Right ventricle myocardium inferior (tissue), 1 donor: Measurements from ENCODE around the gene SUSD2. TPM values are rescaled to one million over a fixed set of nuclear protein-coding genes. Genes with fewer than 3 reads are reported as not detected.

Source experiments
- ATAC-seq: fragments of 200-7000 bp; cut with Tn5 transposase; one replicate; pipeline ENCODE4 v1.9.1; 2020; ENCODE audit warnings: mild to moderate bottlenecking, moderate library complexity
- DNase-seq: peaks from one replicate; pipeline ENCODE4 v3.0.0; 2021; ENCODE audit errors: missing footprints
- intact Hi-C: fragments of 100-400 bp; cut with DNase I; formaldehyde crosslinking; loops from one replicate; pipeline ENCODE4 v1.11.0; 2022
- total RNA-seq: library from RNA; stranded (reverse); fragmentation: NEBNext Ultra II Directional; extraction: Animal tissue kit (Norgen Biotek cat#: 25700); gene quantifications from one replicate; pipeline ENCODE4 v1.2.1, GENCODE V29; 2021
- donor health status: DM: no; HTN: yes; CAD: no; lungs with severe emphysema.

The SUSD2 gene
- total RNA-seq, 1 donor from 2014 or later: 2.8 TPM

DNA sequence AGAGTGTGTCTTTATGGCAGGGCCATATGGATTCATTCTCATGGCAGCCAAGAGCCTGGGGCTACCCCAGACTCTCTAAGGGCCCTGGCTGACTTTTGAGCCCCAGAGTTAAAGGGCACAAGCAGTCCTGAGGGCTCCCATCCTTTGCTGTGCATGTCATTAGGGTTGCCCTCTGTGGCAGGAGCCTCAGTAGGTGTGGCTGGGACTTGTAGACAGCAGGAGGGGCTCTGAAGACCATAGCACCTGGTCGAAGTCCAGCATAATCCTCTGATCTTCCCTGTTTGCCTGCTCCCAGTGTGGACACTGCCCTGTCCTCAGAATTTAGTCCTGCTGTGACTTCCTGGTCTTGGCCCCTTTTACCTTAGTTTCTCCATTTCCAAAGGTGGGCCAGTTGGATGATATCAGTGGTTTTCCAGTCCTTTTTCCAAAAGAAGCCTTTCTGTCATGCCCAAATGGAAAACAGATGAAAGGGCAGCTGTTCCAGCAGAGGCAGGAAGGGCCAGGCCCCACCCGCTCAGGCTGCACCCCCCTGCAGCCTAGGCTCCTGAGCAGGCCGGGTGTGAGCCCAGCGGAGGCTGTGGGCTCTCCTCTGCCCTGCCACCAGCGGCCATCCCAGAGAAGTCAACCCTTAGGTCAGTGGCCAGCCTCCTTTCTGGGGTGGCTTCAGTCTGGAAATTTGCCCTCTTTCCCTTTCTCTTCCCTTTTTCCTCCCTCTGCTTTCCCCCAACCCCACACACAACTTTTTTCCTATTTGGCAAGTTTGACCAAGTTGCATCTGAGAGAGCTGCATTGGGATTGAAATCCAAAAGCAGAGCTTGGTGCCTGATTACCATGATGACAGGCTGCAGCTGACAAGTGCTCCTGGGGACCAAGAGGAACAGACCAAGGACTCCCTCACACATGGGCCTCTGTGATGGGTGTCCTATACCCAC lies 32.8 kb upstream of the SUSD2 start:
- intact Hi-C loops: no loop called here
- peak; percentile 25 for DNase-seq
- ATAC-seq: no peak

DNA sequence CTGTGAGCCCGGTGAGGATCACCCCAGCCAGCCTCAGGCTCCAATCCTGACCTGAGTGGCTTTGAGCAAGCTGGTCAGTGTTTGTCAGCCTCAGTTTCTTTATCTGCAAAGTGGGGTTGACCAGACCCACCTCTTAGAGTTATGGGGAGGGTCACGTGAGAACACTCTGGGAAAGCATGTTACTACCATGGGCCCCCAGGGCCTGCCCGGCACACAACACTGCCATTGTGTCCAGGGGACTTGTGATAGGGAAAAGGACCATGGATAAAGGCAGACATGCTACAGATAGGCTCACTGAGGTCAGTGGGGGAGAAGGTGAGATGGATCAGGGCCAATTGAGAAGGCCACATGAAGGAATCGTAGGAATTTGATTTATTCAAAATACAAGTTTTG lies 32.1 kb upstream of the SUSD2 start:
- intact Hi-C loops: no loop called here
- DNase-seq (peak; percentile 5), ATAC-seq (no peak)

- ATAC-seq (no peak), DNase-seq (no peak)
- intact Hi-C loops: no loop called here
Observed at GRCh38 chr22:24153353-24153752, 27.9 kb upstream of the SUSD2 start.

DNA sequence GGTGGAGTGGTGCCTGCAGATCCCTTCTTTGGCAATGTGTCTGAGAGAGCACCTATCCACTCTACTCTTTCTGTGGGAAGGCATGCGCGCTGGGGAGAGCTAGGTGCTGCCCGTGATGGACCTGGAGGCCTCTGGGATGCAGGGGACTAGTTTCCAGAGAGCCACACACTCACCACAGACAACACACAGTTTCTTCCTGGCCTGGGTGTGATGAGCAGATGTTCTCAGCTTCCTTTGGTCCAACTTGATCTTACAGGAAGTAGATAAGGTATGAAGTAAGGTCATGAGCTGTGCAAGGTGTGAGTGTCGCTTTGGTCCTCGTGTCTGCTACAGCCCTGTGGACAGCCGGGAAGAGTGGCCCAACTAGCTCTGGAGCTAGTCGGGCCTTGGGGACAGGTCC lies 27.3 kb upstream of the SUSD2 start:
- DNase-seq (no peak), ATAC-seq (no peak)
- intact Hi-C loops: no loop called here

GRCh38 chr22:24154826-24155225 lies 26.5 kb upstream of the SUSD2 start:
- DNase-seq (no peak), ATAC-seq (no peak)
- intact Hi-C loops: loop anchor here (5.0 kb wide), 1 partner anchor 48 kb away; no protein-coding TSS in a partner anchor

GRCh38 chr22:24155627-24156140 lies 25.6 kb upstream of the SUSD2 start:
- ATAC-seq (peak; percentile 75), DNase-seq (peak; percentile 91)
- intact Hi-C loops: loop anchor here (5.0 kb wide), 1 partner anchor 48 kb away; no protein-coding TSS in a partner anchor

GRCh38 chr22:24156141-24156912 lies 25.0 kb upstream of the SUSD2 start:
- ATAC-seq (peak; percentile 29), DNase-seq (peak; percentile 81)
- intact Hi-C loops: loop anchor here (5.0 kb wide), 1 partner anchor 49 kb away; no protein-coding TSS in a partner anchor

DNA sequence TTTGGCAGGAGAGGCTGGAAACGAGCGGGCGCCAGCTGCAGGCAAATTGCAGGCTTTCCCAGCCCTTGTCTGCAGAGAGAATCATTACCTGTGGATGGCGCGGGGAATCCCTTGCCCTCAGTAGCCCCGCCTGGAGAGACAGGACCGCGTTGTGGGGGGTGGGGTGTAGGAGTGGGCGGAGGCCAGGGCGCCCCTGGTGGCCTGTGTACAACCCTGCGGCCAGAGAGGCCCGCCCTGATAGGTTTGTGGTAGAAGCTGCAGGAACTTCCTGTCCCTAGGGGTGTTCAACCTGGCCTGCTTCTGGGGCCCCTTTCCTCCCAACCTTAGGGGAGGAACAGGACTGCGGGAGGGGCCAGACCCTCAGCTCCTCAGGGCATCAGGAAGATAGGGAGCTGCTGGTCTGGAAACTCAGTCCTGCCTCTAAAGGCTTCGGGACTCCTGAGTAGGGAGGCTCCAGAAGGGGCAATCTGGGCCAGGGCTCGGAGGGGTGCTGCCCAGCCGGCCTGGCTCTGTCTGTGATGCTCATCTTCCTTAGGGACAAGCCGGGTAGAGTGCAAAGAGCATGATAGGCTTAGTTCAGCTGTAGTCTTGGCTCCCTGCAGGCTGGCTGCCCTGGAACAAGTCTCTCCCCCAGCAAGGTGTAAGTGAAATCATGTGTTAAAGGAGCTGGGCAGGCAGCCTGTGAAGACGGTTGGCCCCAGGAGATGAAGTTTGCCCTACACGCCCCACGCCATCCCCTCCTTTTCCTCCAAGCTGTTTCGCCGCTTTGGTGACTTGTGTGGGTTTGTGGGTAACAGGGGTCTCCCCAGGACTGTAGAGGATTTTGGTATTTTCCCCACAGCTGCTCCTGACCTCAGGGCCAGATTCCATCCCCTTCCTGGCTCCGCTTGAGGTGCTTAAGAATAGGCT lies 24.1 kb upstream of the SUSD2 start:
- DNase-seq (peak; percentile 94), ATAC-seq (peak; percentile 79)
- intact Hi-C loops: loop anchor here (5.0 kb wide), 1 partner anchor 50 kb away; no protein-coding TSS in a partner anchor

DNA sequence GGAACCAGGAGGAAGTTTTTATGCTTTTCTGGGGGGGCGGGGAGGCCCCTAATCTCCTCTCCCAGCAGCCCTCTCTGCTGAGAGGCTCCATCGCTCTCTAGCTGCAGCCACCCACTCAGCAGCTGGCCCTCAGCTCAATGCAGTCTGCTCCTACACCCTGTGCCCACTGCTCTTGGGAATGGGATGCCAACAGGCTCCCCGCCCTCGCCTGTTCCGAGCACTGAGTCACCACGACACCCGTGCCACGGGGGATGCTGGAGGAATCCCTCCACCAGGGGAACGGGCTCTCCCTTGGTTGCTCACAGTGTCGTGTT lies 23.5 kb upstream of the SUSD2 start:
- intact Hi-C loops: loop anchor here (5.0 kb wide), 1 partner anchor 50 kb away; no protein-coding TSS in a partner anchor
- no peak for ATAC-seq
- DNase-seq: no peak

- ATAC-seq (no peak), DNase-seq (no peak)
- intact Hi-C loops: loop anchor here (2.0 to 5.0 kb wide), 2 partner anchors 15 to 52 kb away; no protein-coding TSS in a partner anchor
Observed at GRCh38 chr22:24159650-24160049, 21.6 kb upstream of the SUSD2 start.

DNA sequence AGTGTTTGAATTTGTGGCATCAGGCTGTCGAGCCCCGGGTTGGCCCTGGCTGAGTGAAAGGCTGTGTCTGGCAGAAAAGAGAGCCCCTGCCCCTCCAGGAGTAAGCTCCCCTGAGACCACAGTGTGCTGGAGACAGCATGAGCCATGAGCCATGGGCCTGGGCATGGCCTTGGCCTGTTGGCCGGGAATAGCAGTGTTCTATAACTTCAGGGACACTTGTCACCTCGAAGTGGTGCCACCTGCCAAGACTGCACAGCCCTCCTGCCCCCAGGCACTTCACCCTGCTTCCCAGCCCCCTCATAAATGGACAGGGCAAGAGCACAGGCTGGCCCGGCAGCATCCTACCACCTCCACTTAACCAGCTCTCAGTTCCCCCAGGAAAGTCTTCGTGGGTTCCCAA lies 20.7 kb upstream of the SUSD2 start:
- peak; percentile 37 for ATAC-seq
- intact Hi-C loops: loop anchor here (2.0 kb wide), 1 partner anchor 16 kb away; no protein-coding TSS in a partner anchor
- DNase-seq: no peak

DNA sequence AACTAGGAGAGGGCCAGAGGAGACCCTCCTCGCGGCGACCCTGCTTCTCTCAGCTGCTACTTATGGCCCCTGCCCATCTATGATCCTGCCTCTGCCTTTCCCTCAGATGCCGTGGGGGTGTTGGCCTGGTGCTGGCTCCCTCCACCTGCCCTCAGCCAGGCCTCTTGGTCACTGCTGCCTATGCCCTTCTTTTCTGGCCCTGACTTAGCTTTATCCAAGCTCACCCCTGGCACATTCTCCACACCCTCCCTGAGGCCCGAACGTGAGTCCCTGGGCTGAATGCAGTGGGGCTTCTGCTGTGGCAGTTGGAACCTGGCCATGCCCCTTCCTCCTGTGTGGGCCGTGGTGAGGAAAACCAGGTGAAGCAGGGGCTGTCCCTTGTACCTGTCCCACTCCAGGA lies 19.8 kb upstream of the SUSD2 start:
- DNase-seq (no peak), ATAC-seq (no peak)
- intact Hi-C loops: loop anchor here (2.0 kb wide), 1 partner anchor 17 kb away; no protein-coding TSS in a partner anchor

GRCh38 chr22:24161909-24162308 lies 19.4 kb upstream of the SUSD2 start:
- DNase-seq (no peak), ATAC-seq (no peak)
- intact Hi-C loops: loop anchor here (2.0 kb wide), 1 partner anchor 17 kb away; no protein-coding TSS in a partner anchor

DNA sequence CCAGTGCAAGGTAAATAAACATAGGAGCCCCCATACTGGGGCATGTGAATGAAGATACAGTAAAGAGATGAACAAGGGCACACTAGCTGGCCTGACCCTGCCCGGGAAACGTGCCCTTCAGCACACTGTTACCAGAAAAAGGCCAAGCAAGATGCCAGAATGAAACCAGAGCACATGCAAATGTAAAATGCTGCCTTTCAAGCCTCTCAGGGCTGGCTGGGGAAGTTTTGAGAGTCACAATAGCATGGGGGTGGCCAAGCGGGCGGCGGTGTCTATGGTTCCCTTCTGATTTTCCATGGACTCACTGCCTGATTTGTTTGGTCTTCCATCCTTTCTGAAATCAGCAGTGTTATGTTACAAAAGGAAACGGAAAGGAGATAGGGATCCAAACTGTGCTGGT lies 18.9 kb upstream of the SUSD2 start:
- DNase-seq: no peak
- ATAC-seq: peak; percentile 46
- intact Hi-C loops: no loop called here

GRCh38 chr22:24164243-24164642 lies 17.0 kb upstream of the SUSD2 start:
- intact Hi-C loops: no loop called here
- DNase-seq (no peak), ATAC-seq (no peak)

GRCh38 chr22:24164940-24165339 lies 16.3 kb upstream of the SUSD2 start:
- peak; percentile 52 for ATAC-seq
- no peak for DNase-seq
- intact Hi-C loops: no loop called here

- intact Hi-C loops: no loop called here
- ATAC-seq (no peak), DNase-seq (no peak)
Observed at GRCh38 chr22:24165673-24166072, 15.6 kb upstream of the SUSD2 start.

DNA sequence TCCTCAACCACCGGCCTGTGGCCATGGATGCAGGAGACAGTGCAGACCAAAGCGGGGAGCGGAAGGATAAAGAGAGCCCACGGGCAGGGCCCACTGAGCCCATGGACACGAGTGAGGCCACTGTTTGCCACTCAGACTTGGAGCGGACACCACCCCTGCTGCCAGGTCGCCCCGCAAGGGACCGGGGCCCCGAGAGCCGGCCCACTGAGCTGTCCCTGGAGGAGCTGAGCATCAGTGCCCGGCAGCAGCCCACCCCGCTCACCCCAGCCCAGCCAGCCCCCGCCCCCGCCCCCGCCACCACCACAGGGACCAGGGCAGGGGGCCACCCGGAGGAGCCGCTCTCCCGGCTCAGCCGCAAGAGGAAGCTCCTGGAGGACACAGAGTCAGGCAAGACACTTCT lies 14.5 kb upstream of the SUSD2 start:
- intact Hi-C loops: no loop called here
- no peak for DNase-seq
- no peak for ATAC-seq
